ENCODE data around the gene TRAM2.

TRAM2 gene

DNA sequence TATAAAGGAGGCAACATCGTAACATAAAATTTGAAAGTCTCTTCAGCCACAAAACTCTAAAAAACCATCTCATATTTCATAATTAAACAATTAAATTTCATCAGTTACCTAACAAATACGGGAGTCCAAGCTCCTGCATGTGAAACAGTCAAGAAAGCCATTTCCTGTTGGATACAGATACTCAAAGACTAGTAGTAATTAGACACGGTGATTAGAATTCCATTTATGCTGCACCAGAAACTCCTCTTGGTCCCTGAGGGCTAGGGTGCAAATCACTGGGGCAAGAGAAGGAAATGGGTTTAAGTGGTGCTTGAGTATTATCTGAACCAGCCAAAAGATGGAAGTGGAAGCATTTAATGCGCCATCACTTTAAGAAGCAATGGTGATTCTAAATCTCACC is 27.4 kb downstream of the TRAM2 start:
- Histone ChIP-seq H3K79me2 (ENCODE audit: control insufficient read depth, low read length) (no peaks in the 10 kb centered on the region), H3K4me3 (ENCODE audit: low read length) (no peak overlapping the region), H3K27ac (ENCODE audit: low read depth, low read length) (no peak overlapping the region)

GRCh38 chr6:52548999-52549398 is 27.9 kb downstream of the TRAM2 start:
- H3K4me1 ChIP-seq (ENCODE audit: control insufficient read depth, low read length) = peaks cover 9% of the 10 kb centered on the region
- H3K9me2 ChIP-seq (replicated peaks; ENCODE audit: control insufficient read depth, low read length) = no peaks in the 10 kb centered on the region
- no peak overlapping the region for H3K27ac ChIP-seq (ENCODE audit: low read depth, low read length)
- no peaks in the 10 kb centered on the region for H3K9me3 ChIP-seq (ENCODE audit: control insufficient read depth, insufficient read depth, low read length)
- H3F3A ChIP-seq (ENCODE audit: control insufficient read depth, insufficient read depth) = no peaks in the 10 kb centered on the region
- H3K4me2 ChIP-seq (ENCODE audit: low read length) = no peak overlapping the region
- no peaks in the 10 kb centered on the region for H4K20me1 ChIP-seq (ENCODE audit: control insufficient read depth, insufficient read depth, low read depth, low read length)
- no peaks in the 10 kb centered on the region for H3K79me2 ChIP-seq (ENCODE audit: control insufficient read depth, low read length)
- TF ChIP-seq EZH2phosphoT487 (IDR thresholded peaks at IDR 0.05; ENCODE audit: borderline replicate concordance, low read length) = no peak
- TF ChIP-seq, protein P1, sequence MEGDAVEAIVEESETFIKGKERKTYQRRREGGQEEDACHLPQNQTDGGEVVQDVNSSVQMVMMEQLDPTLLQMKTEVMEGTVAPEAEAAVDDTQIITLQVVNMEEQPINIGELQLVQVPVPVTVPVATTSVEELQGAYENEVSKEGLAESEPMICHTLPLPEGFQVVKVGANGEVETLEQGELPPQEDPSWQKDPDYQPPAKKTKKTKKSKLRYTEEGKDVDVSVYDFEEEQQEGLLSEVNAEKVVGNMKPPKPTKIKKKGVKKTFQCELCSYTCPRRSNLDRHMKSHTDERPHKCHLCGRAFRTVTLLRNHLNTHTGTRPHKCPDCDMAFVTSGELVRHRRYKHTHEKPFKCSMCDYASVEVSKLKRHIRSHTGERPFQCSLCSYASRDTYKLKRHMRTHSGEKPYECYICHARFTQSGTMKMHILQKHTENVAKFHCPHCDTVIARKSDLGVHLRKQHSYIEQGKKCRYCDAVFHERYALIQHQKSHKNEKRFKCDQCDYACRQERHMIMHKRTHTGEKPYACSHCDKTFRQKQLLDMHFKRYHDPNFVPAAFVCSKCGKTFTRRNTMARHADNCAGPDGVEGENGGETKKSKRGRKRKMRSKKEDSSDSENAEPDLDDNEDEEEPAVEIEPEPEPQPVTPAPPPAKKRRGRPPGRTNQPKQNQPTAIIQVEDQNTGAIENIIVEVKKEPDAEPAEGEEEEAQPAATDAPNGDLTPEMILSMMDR (IDR thresholded peaks at IDR 0.05; ENCODE audit: low read depth, low read length, poor library complexity, severe bottlenecking) = no peak
- H3K36me3 ChIP-seq (ENCODE audit: control insufficient read depth, low read length) = no peaks in the 10 kb centered on the region
- H3K4me3 ChIP-seq (ENCODE audit: low read length) = no peak overlapping the region
- no peaks in the 10 kb centered on the region for H3K27me3 ChIP-seq (ENCODE audit: control insufficient read depth, low read length)

More for the DNA sequence above, 27.4 kb downstream of the TRAM2 start:
- Histone ChIP-seq H3K9me2 (replicated peaks; ENCODE audit: control insufficient read depth, low read length) (no peaks in the 10 kb centered on the region), H3K36me3 (ENCODE audit: control insufficient read depth, low read length) (no peaks in the 10 kb centered on the region), H3K4me2 (ENCODE audit: low read length) (no peak overlapping the region), H3K27me3 (ENCODE audit: control insufficient read depth, low read length) (no peaks in the 10 kb centered on the region), H4K20me1 (ENCODE audit: control insufficient read depth, insufficient read depth, low read depth, low read length) (no peaks in the 10 kb centered on the region), H3F3A (ENCODE audit: control insufficient read depth, insufficient read depth) (no peaks in the 10 kb centered on the region), H3K9me3 (ENCODE audit: control insufficient read depth, insufficient read depth, low read length) (no peaks in the 10 kb centered on the region), H3K4me1 (ENCODE audit: control insufficient read depth, low read length) (peaks cover 9% of the 10 kb centered on the region)
- TF ChIP-seq EZH2phosphoT487 (IDR thresholded peaks at IDR 0.05; ENCODE audit: borderline replicate concordance, low read length) = no peak
- TF ChIP-seq, protein P1 (IDR thresholded peaks at IDR 0.05; ENCODE audit: low read depth, low read length, poor library complexity, severe bottlenecking) = no peak

- no peaks in the 10 kb centered on the region for H3K9me3 ChIP-seq (ENCODE audit: control insufficient read depth, insufficient read depth, low read length)
- no peaks in the 10 kb centered on the region for H3K79me2 ChIP-seq (ENCODE audit: control insufficient read depth, low read length)
- H3K27ac ChIP-seq (ENCODE audit: low read depth, low read length) = no peak overlapping the region
- H3K4me3 ChIP-seq (ENCODE audit: low read length) = no peak overlapping the region
- no peaks in the 10 kb centered on the region for H3K9me2 ChIP-seq (replicated peaks; ENCODE audit: control insufficient read depth, low read length)
- H3K4me1 ChIP-seq (ENCODE audit: control insufficient read depth, low read length) = peaks cover 9% of the 10 kb centered on the region
- no peaks in the 10 kb centered on the region for H3K36me3 ChIP-seq (ENCODE audit: control insufficient read depth, low read length)
- no peak for TF ChIP-seq EZH2phosphoT487 (IDR thresholded peaks at IDR 0.05; ENCODE audit: borderline replicate concordance, low read length)
- TF ChIP-seq, protein P1 (IDR thresholded peaks at IDR 0.05; ENCODE audit: low read depth, low read length, poor library complexity, severe bottlenecking) = no peak
- H4K20me1 ChIP-seq (ENCODE audit: control insufficient read depth, insufficient read depth, low read depth, low read length) = no peaks in the 10 kb centered on the region
- no peaks in the 10 kb centered on the region for H3K27me3 ChIP-seq (ENCODE audit: control insufficient read depth, low read length)
- H3F3A ChIP-seq (ENCODE audit: control insufficient read depth, insufficient read depth) = no peaks in the 10 kb centered on the region
- no peak overlapping the region for H3K4me2 ChIP-seq (ENCODE audit: low read length)
Observed at GRCh38 chr6:52548353-52548713, 28.5 kb downstream of the TRAM2 start.
